ENCODE data around the gene ABHD3. TPM values are rescaled to one million over a fixed set of nuclear protein-coding genes. Genes with fewer than 3 reads are reported as not detected.

Gene ABHD3
- total and polyA plus RNA-seq, 2 donors (not counting 3 experiments of a cell fraction or from before 2014, with no cell fraction given): 6.3 to 14.9 TPM

GRCh38 chr18:21735452-21736015 lies 31.0 kb upstream of the ABHD3 start:
- TF ChIP-seq JUN (IDR thresholded peaks at IDR 0.05; ENCODE audit: borderline replicate concordance, insufficient read depth, insufficient read length, low read depth) (no peak), GATA2 (IDR thresholded peaks at IDR 0.05; ENCODE audit: insufficient read depth, insufficient read length, low read depth, low read length) (no peak), EZH2 (IDR thresholded peaks at IDR 0.05; ENCODE audit: borderline replicate concordance, low read depth, low read length, severe bottlenecking) (no peak), POLR2AphosphoS5 (IDR thresholded peaks at IDR 0.05; ENCODE audit: insufficient read depth, low read depth, low read length) (no peak), MYC (IDR thresholded peaks at IDR 0.05; ENCODE audit: low read depth, low read length) (no peak), CTCF (IDR thresholded peaks at IDR 0.05; ENCODE audit: extremely low read depth in 1 of 2, insufficient read depth in 1 of 2, low read depth in 1 of 2, low read length in 2 of 2) (no peak), MAX (IDR thresholded peaks at IDR 0.05; ENCODE audit: insufficient read depth, insufficient read length) (no peak), POLR2A (IDR thresholded peaks at IDR 0.05; ENCODE audit: low read depth, low read length) (no peak), FOS (IDR thresholded peaks at IDR 0.05; ENCODE audit: borderline replicate concordance, insufficient read depth, low read length) (no peak)
- Histone ChIP-seq H3K4me3 (replicated peaks in 1 of 3; ENCODE audit: insufficient read depth in 1 of 3, low read depth in 1 of 3, low read length in 3 of 3) (no peak overlapping the region), H3K9me3 (replicated peaks; ENCODE audit: control insufficient read depth, insufficient read depth, low read length) (no peaks in the 10 kb centered on the region), H3K9ac (replicated peaks; ENCODE audit: extremely low read depth, insufficient read depth, low read length) (no peak overlapping the region), H3K79me2 (ENCODE audit: control insufficient read depth, insufficient read depth, low read length) (no peaks in the 10 kb centered on the region), H3K4me1 (ENCODE audit: control insufficient read depth, extremely low read depth, insufficient read depth, low read length) (peaks cover 14% of the 10 kb centered on the region), H3K27me3 (ENCODE audit: control insufficient read depth in 2 of 2, insufficient read depth in 2 of 2, low read length in 2 of 2) (no peaks in the 10 kb centered on the region), H3K4me2 (ENCODE audit: insufficient read depth, low read length) (no peak overlapping the region), H3K27ac (ENCODE audit: insufficient read depth, low read depth, low read length) (no peak overlapping the region), H3K36me3 (ENCODE audit: control insufficient read depth in 2 of 2, extremely low read depth in 1 of 2, insufficient read depth in 2 of 2, low read length in 2 of 2) (no peaks in the 10 kb centered on the region), H2AFZ (ENCODE audit: low read depth, low read length) (peak overlapping the region; percentile 64), H3K9me1 (replicated peaks; ENCODE audit: control insufficient read depth, extremely low read depth, insufficient read depth, low read length) (no peaks in the 10 kb centered on the region), H4K20me1 (replicated peaks; ENCODE audit: control insufficient read depth, extremely low read depth, insufficient read depth, low read length) (no peaks in the 10 kb centered on the region)
- dilution Hi-C loops (cut with MboI; ENCODE audit: extremely low pct_ligation_motif_present, low sequenced_read_pairs): no loop called here
- no TSS peak for BruUV-seq (replicated peaks)
- no peak for FAIRE-seq
- POLR2A ChIA-PET: no interaction called here
- DNase-seq (ENCODE audit: low read depth, low spot score): peak; percentile 27
- intact Hi-C loops (cut with micrococcal nuclease): no loop called here
- CTCF ChIA-PET: interaction anchor here (1.0 to 1.5 kb wide), 2 partner anchors 51 to 134 kb away, joined by 3 to 5 read pairs; no protein-coding TSS in a partner anchor

Measured in endothelial cell of umbilical vein (primary cell).